Stimulated activated CD8-positive, alpha-beta memory T cell treated with anti-CD3 and anti-CD28 coated beads, Interleukin-4, amount 100 ng/mL, for 48 hours (primary cell): ENCODE results near the gene RHBDD3.
A peak's percentile ranks its signal among the peaks of the same experiment; 100 is the strongest.
"Not testable (repeated sequence)": the region's sequence is repeated elsewhere in the genome, so short reads cannot be mapped to it uniquely, and the experiment has no call there.

ENCODE experiments used
- DNase-seq: peaks from one replicate; pipeline ENCODE4 v3.0.0-alpha.2; 2020

RHBDD3 gene

GRCh38 chr22:29245626-29246385, 22.0 kb downstream of the RHBDD3 start:
- DNase-seq: peak; percentile 83

GRCh38 chr22:29244785-29245625, 22.8 kb downstream of the RHBDD3 start:
- DNase-seq: no peak

- DNase-seq: no peak
These were observed 23.8 kb downstream of the RHBDD3 start for GRCh38 chr22:29243874-29244446.

DNA sequence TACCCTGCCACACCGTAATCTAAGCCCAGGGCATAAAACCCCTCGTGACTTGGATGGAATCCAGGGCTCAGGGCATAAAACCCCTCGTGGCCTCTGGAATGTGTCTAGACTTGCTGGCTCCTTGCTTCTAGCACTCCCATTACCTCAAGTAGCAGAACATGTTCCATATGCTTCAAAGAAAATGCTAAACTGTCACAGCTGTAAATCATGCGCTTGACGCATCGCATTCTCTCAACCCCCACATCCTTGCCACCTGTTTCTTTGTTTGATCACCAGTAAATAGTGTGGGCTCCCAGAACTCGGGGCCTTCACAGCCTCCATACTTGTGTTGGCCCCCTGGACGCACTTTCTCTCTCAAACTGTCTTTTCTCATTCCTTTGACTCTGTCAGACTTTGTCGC, 27.3 kb downstream of the RHBDD3 start:
- DNase-seq: not testable (repeated sequence)

- DNase-seq: no peak
These were observed 34.4 kb downstream of the RHBDD3 start for GRCh38 chr22:29233277-29233877.

- DNase-seq: no peak
These were observed 35.5 kb downstream of the RHBDD3 start for GRCh38 chr22:29231971-29232959.

- no peak for DNase-seq
These were observed 36.6 kb downstream of the RHBDD3 start for GRCh38 chr22:29230972-29231875.

DNA sequence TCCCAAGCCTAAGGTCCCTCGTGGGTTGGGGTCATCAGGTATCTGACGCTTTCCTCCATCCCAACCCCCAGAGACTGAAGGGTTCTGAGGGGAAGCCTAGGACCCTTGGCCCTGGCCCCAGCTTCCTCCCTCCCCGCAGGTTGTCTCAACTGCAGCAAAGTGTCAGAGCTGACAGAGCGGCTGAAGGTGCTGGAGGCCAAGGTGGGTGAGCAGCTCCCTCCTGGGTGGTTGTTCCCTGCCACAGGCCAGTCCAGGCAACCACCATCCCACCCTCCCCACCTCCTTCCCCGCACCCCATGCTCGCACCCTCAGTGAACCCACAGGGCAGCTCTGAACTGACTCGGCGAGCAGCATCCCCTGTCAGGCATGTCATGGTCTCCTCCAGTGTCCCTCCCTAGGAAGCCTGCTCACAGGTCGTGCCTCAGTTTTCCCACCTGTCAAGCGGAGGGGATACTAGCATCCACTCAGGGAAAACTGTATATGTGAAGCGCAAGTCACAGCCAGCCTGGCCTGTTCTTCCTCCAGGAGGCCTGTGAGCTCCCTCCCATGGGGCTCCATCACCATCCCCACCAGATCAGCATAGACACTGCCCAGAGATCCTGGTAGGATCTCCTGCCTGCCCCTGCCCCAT, 41.3 kb downstream of the RHBDD3 start:
- no peak for DNase-seq

DNA sequence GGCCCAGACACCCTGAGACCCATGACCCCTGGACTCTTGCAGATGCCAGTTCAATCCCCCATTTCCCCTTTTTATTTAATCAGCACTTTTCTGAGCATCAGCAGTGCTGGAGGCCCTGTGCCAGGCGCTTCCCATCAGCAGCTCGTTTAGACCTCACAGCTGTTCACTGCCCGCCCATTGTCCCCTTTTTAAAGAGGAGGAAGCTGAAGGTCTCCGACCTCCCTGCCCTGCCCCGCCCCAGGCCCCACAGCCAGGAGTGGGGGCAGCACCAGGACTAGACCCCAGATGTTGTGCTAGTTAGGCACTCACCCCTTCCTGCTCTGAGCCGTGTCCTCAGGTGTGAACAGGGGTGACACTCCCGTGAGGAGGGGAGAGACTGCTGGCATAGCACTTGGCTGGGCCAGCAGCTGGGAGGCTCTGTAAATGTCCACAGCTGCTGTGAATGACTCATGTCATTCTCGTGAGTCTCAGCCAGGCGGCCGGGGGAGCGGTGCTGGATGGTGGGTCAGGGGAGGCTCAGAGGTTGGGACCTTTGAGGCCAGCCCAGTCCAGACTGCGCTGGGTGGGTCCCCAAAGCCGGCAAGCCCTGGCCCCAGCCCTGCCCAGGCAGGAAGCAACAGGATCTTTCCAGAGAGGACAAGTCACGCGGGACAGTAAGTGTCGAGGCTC, 42.2 kb downstream of the RHBDD3 start:
- DNase-seq: no peak

- no peak for DNase-seq
These were observed 42.8 kb downstream of the RHBDD3 start for GRCh38 chr22:29224859-29225410.

- no peak for DNase-seq
These were observed 43.5 kb downstream of the RHBDD3 start for GRCh38 chr22:29224121-29224858.

- no peak for DNase-seq
These were observed 47.7 kb downstream of the RHBDD3 start for GRCh38 chr22:29219881-29220670.

DNA sequence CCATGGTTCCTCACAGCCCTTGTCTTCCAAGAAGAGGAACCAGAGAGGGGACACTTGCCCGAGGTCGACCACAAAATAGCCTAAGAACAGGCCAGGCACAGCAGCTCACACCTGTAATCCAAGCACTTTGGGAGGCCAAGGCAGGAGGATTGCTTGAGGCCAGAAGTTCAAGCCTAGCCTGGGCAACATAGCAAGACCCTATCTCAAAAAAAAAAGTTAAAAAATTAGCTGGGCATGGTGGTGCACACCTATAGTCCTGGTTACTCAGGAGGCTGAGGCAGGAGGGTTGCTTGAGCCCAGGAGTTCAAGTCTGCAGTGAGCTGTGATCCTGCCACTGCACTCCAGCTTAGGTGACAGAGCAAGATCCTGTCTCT, 48.4 kb downstream of the RHBDD3 start:
- not testable (repeated sequence) for DNase-seq

DNA sequence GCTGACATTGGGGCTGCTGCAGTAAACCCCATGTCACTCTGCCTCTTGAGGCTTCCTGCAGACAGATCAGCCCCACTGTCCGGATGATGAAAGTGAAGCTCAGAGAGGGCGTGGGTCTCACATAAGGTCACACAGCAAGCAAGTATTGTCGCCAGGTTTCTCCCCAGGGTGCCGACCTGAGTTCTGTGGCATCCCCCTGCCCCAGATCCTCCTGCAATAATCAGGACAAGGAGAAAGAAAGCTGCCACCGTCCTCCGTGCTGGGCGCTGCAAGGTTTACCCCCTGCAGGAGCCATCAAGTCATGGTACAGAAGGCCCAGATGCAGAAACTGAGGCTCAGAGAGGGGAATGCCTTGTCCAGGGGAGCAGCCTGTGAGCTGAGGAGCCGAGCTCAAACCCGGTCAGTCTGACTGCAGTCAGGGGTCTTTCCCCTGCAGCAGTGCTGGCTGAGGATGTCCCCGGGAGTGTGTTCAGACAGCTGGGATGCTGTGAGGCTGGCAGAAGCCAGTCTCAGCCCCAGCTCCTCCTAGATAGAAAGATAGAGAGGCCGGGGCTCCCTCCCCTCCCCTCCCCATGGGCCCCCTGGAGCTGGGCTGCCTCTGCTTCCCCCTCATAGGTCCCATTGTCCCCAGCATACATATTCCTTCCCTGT, 48.9 kb downstream of the RHBDD3 start:
- no peak for DNase-seq

GRCh38 chr22:29217827-29218757, 49.7 kb downstream of the RHBDD3 start:
- DNase-seq: no peak
